ENCODE results near the gene ATP10A.

Gene ATP10A

GRCh38 chr15:25848784-25849156, 14.4 kb downstream of the ATP10A start:
- Histone ChIP-seq H3K36me3 (ENCODE audit: insufficient read depth) (no peaks in the 10 kb centered on the region), H3K27me3 (ENCODE audit: insufficient read depth, low read depth) (no peaks in the 10 kb centered on the region), H4K20me1 (ENCODE audit: insufficient read depth) (no peaks in the 10 kb centered on the region), H3K9ac (no peak overlapping the region), H3K4me2 (no peak overlapping the region), H3K4me3 (IDR thresholded peaks at IDR 0.05; ENCODE audit: insufficient read depth, low read depth, low read length) (no peak overlapping the region), H3K4me1 (ENCODE audit: low read depth, poor library complexity, severe bottlenecking) (no peaks in the 10 kb centered on the region), H3K27ac (no peak overlapping the region), H2AFZ (ENCODE audit: low read depth) (no peak overlapping the region), H3K79me2 (ENCODE audit: insufficient read depth, low read depth) (no peaks in the 10 kb centered on the region)
- TF ChIP-seq CTCF (conservative IDR thresholded peaks at IDR 0.05; ENCODE audit: low read depth, low read length), result no peak

DNA sequence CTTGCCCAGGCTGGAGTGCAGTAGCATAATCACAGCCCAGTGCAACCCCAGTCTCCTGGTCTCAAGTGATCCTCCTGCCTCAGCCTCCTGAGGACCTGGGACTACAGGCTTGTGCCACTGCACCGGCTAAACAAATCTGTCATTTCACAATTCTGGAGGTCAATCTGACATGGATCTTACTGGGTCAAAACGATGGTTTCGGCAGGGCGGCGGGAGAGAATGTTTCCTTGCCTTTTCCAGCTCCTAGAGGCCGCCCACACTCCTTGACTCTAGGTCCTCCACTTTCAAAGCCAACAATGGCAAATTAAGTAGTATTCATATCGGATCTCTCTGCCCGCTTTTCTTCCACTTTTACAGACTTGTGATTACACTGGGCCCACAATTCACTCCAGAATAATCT, 14.8 kb downstream of the ATP10A start:
- Histone ChIP-seq H3K79me2 (ENCODE audit: insufficient read depth, low read depth) (no peaks in the 10 kb centered on the region), H3K4me3 (IDR thresholded peaks at IDR 0.05; ENCODE audit: insufficient read depth, low read depth, low read length) (no peak overlapping the region), H3K4me1 (ENCODE audit: low read depth, poor library complexity, severe bottlenecking) (no peaks in the 10 kb centered on the region), H3K9ac (no peak overlapping the region), H2AFZ (ENCODE audit: low read depth) (no peak overlapping the region), H3K4me2 (no peak overlapping the region), H3K36me3 (ENCODE audit: insufficient read depth) (no peaks in the 10 kb centered on the region), H4K20me1 (ENCODE audit: insufficient read depth) (no peaks in the 10 kb centered on the region), H3K27ac (no peak overlapping the region), H3K27me3 (ENCODE audit: insufficient read depth, low read depth) (no peaks in the 10 kb centered on the region)
- no peak for TF ChIP-seq CTCF (conservative IDR thresholded peaks at IDR 0.05; ENCODE audit: low read depth, low read length)

- H4K20me1 ChIP-seq (ENCODE audit: insufficient read depth), result no peaks in the 10 kb centered on the region
- TF ChIP-seq CTCF (conservative IDR thresholded peaks at IDR 0.05; ENCODE audit: low read depth, low read length), result no peak
- no peak overlapping the region for H2AFZ ChIP-seq (ENCODE audit: low read depth)
- no peaks in the 10 kb centered on the region for H3K27me3 ChIP-seq (ENCODE audit: insufficient read depth, low read depth)
- no peaks in the 10 kb centered on the region for H3K4me1 ChIP-seq (ENCODE audit: low read depth, poor library complexity, severe bottlenecking)
- no peak overlapping the region for H3K9ac ChIP-seq
- H3K36me3 ChIP-seq (ENCODE audit: insufficient read depth), result no peaks in the 10 kb centered on the region
- no peak overlapping the region for H3K4me3 ChIP-seq (IDR thresholded peaks at IDR 0.05; ENCODE audit: insufficient read depth, low read depth, low read length)
- no peaks in the 10 kb centered on the region for H3K79me2 ChIP-seq (ENCODE audit: insufficient read depth, low read depth)
- no peak overlapping the region for H3K4me2 ChIP-seq
- no peak overlapping the region for H3K27ac ChIP-seq
Measured at GRCh38 chr15:25847051-25847450, 16.1 kb downstream of the ATP10A start.

- H3K4me2 ChIP-seq, result no peak overlapping the region
Measured at GRCh38 chr15:25846377-25846776, 16.8 kb downstream of the ATP10A start.

More at GRCh38 chr15:25846377-25846776, 16.8 kb downstream of the ATP10A start:
- TF ChIP-seq CTCF (conservative IDR thresholded peaks at IDR 0.05; ENCODE audit: low read depth, low read length), result no peak
- Histone ChIP-seq H3K4me3 (IDR thresholded peaks at IDR 0.05; ENCODE audit: insufficient read depth, low read depth, low read length) (no peak overlapping the region), H4K20me1 (ENCODE audit: insufficient read depth) (no peaks in the 10 kb centered on the region), H3K27ac (no peak overlapping the region), H3K36me3 (ENCODE audit: insufficient read depth) (no peaks in the 10 kb centered on the region), H2AFZ (ENCODE audit: low read depth) (no peak overlapping the region), H3K27me3 (ENCODE audit: insufficient read depth, low read depth) (no peaks in the 10 kb centered on the region), H3K4me1 (ENCODE audit: low read depth, poor library complexity, severe bottlenecking) (no peaks in the 10 kb centered on the region), H3K79me2 (ENCODE audit: insufficient read depth, low read depth) (no peaks in the 10 kb centered on the region), H3K9ac (no peak overlapping the region)
